Cardiac muscle cell (in vitro differentiated cells and primary cell): ENCODE data around the gene RGL4. TPM values are rescaled to one million over a fixed set of nuclear protein-coding genes. Genes with fewer than 3 reads are reported as not detected.

Experiments
- DNase-seq, 2 donors: peaks; one replicate each; pipeline versions ENCODE4 v3.0.0 to v3.0.0-alpha.2; 2010 to 2017; ENCODE audit warnings: low read depth in 1 of 2, low spot score in 1 of 2
- H3K27ac ChIP-seq: fragments of 200-600 bp; sonication (generic); 2 replicates; pipeline ENCODE4 v1.5.1; 2016
- H3K27me3 ChIP-seq: fragments of 200-600 bp; sonication (generic); 2 replicates; pipeline ENCODE4 v1.6.0; 2016; ENCODE audit warnings: control low read depth
- H3K36me3 ChIP-seq: fragments of 200-600 bp; sonication (generic); 2 replicates; pipeline ENCODE4 v1.5.1; 2016; ENCODE audit warnings: control low read depth
- H3K4me1 ChIP-seq: fragments of 200-600 bp; sonication (generic); 2 replicates; pipeline ENCODE4 v1.8.1; 2017; ENCODE audit warnings: low read depth, mild to moderate bottlenecking, mixed run types
- H3K4me3 ChIP-seq: fragments of 200-600 bp; sonication (generic); 2 replicates; pipeline ENCODE4 v1.5.1; 2016; ENCODE audit warnings: mild to moderate bottlenecking
- H3K9me3 ChIP-seq: fragments of 200-600 bp; sonication (generic); 2 replicates; pipeline ENCODE4 v1.5.1; 2017; ENCODE audit warnings: low read depth, mild to moderate bottlenecking, control low read depth
- polyA plus RNA-seq: library from polyadenylated mRNA; unstranded; fragments of >200 nt; fragmentation: Nextera tagmentation; extraction: Ambion mirVana; gene quantifications from 2 replicates; pipeline ENCODE4 v1.2.1, GENCODE V29; 2016
- total RNA-seq: library from RNA; depleted of rRNA; stranded (reverse); fragments of >200 nt; gene quantifications from 2 replicates; pipeline ENCODE4 v1.2.3, GENCODE V29; 2016
- TF ChIP-seq, protein P1 (sequence below): IDR thresholded peaks from 2 replicates; pipeline ENCODE4 v1.5.1; 2012; ENCODE audit warnings: low read depth, mild to moderate bottlenecking, low read length

Gene RGL4
- total and polyA plus RNA-seq, 2 experiments from 2014 or later: 1.5 TPM; not detected in 1

DNA sequence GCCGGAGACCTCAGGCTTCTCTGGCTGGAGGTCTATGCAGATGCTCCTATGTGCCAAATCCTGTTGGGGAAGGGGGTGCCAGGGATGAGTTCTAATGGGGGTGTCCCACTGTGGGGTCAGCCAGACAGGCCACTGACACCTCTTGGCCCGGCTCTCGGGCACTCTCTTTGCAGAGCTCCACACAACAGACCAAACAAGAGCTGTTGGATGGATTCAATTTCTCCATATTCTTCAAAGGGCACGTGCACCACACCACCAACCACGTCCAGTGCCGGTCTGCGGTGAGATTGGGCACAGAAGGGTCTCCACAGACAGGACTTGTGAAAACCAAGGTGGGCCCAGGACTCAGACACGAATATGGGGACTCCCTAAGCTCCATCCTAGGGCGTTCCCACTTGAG, 2.2 kb upstream of the RGL4 start:
- TF ChIP-seq, protein P1, sequence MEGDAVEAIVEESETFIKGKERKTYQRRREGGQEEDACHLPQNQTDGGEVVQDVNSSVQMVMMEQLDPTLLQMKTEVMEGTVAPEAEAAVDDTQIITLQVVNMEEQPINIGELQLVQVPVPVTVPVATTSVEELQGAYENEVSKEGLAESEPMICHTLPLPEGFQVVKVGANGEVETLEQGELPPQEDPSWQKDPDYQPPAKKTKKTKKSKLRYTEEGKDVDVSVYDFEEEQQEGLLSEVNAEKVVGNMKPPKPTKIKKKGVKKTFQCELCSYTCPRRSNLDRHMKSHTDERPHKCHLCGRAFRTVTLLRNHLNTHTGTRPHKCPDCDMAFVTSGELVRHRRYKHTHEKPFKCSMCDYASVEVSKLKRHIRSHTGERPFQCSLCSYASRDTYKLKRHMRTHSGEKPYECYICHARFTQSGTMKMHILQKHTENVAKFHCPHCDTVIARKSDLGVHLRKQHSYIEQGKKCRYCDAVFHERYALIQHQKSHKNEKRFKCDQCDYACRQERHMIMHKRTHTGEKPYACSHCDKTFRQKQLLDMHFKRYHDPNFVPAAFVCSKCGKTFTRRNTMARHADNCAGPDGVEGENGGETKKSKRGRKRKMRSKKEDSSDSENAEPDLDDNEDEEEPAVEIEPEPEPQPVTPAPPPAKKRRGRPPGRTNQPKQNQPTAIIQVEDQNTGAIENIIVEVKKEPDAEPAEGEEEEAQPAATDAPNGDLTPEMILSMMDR: no peak
- Histone ChIP-seq H3K9me3 (no peaks in the 10 kb centered on the region), H3K4me3 (no peak overlapping the region), H3K27me3 (no peaks in the 10 kb centered on the region), H3K36me3 (peaks cover 2% of the 10 kb centered on the region), H3K4me1 (no peaks in the 10 kb centered on the region), H3K27ac (no peak overlapping the region)
- DNase-seq: no peak

DNA sequence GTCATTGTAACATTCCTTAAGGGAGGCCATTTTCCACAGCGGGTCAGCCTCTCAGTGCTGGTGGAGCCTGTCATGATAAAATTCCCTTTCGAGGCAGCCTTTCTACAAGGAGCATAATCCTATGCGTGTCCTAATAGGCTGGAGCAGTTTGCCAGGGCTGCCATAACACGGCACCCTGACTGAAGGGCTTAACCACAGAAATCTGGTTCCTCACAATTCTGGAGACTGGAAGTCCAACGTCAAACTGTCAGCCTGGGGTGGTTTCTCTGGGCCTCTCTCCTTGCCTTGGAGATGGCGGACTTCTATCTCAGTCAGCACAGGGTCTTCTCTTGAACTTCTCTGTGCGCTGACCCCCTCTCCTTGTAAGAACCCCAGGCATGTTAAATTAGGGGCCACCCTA, 1.4 kb upstream of the RGL4 start:
- DNase-seq: no peak
- TF ChIP-seq, protein P1: no peak
- H3K27ac ChIP-seq: no peak overlapping the region
- no peaks in the 10 kb centered on the region for H3K4me1 ChIP-seq
- H3K4me3 ChIP-seq: no peak overlapping the region
- peaks cover 2% of the 10 kb centered on the region for H3K36me3 ChIP-seq
- no peaks in the 10 kb centered on the region for H3K27me3 ChIP-seq
- no peaks in the 10 kb centered on the region for H3K9me3 ChIP-seq

DNA sequence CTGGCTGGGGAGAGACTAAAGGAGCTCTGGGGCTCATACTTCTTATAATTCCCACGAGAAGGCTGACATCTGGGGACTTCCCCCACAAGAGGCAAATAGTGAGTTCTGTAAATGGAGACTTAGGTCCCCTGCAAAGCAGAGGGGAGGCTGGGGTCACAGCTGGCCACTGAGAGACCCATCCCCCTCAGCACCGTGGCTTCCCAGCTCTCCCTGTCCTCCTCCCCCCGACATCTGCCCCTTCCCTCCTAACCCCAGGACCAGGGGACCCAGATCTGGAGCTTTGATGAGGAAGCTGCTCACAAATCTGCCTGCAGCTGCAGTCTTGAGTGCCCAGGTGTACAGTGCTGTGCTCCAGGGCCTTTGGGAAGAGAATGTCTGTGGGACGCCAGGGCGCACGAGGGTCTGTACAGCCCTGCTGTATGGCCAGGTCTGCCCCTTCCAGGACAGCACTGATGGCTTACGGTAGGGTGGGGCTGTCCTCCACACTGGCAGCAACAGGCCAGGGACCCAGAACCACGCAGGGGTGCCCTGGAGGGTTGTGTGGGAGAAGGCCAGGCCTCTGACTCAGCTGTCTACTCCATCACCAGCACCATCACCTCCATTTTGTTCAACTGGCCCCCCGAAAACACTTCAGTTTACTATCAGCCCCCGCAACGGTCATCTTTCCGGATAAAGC, 1.1 kb downstream of the RGL4 start:
- no peak overlapping the region for H3K4me3 ChIP-seq
- TF ChIP-seq, protein P1: no peak
- DNase-seq: no peak
- H3K4me1 ChIP-seq: no peaks in the 10 kb centered on the region
- no peaks in the 10 kb centered on the region for H3K27me3 ChIP-seq
- H3K9me3 ChIP-seq: no peaks in the 10 kb centered on the region
- no peak overlapping the region for H3K27ac ChIP-seq
- H3K36me3 ChIP-seq: peaks cover 2% of the 10 kb centered on the region

DNA sequence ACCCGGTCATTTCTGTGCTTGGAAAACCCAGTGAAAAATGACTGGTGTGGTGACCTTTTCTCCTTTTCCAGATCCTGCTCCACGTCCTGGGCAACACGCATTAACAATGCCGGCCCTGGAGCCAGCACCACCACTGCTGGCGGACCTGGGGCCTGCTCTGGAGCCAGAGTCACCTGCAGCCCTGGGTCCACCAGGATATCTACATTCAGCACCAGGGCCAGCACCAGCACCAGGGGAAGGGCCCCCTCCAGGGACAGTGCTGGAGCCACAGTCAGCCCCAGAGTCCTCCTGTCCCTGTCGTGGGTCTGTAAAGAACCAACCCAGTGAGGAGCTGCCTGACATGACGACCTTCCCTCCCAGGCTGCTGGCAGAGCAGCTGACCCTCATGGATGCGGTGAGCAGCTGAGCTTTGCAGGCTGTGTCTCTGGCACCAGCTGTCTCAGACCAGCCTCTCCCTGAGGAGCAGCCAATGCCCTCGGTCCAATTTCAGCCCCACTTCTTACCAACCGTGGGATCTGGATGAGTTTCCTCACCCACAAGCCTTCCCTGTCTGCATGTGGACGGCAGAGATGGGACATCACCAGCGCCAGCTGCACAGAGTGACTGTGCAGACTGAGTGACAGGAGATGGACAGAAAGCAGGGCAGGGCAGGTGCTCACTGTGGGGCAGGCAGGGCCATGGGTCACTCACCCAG, 1.9 kb downstream of the RGL4 start:
- no peak overlapping the region for H3K27ac ChIP-seq
- peaks cover 2% of the 10 kb centered on the region for H3K36me3 ChIP-seq
- peak in 1 of 2 donors; percentile 44 for DNase-seq
- TF ChIP-seq, protein P1: no peak
- H3K27me3 ChIP-seq: no peaks in the 10 kb centered on the region
- H3K4me3 ChIP-seq: no peak overlapping the region
- H3K9me3 ChIP-seq: no peaks in the 10 kb centered on the region
- no peaks in the 10 kb centered on the region for H3K4me1 ChIP-seq

DNA sequence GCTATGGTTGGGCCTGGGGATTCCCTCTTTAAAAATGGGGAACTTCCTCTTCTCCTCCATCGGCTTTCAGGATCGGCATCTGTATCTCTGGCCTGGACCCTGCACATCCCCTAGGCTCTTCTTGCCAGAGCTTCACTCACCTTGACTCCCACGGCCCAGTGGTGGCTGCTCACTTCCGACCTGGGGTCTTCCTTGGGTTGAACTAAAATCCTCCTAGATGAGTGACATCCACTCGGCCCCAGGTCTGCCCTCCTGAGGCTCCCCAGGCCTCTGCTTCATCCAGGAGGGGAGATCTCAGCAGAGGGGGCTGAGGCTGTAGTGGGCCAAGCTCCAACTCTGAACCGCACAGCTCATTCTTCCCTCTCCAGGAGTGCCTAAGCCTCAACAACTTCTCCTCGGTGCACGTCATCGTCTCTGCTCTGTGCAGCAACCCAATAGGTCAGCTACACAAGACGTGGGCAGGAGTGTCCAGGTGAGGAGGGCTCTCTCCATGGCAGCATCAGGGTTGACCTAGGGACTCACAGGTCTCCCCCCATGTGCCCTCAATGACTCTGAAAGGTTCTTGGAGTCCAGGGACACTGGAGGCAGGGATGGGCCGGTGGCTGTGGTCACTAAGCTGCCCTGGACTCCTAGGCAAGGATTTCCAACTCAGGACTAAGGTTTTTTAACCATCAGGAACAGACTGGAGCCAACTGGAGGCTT, 3.3 kb downstream of the RGL4 start:
- Histone ChIP-seq H3K27ac (no peak overlapping the region), H3K4me1 (no peaks in the 10 kb centered on the region), H3K27me3 (no peaks in the 10 kb centered on the region), H3K9me3 (no peaks in the 10 kb centered on the region), H3K36me3 (peaks cover 2% of the 10 kb centered on the region), H3K4me3 (no peak overlapping the region)
- TF ChIP-seq, protein P1: no peak
- no peak for DNase-seq
